BJ (cell line): ENCODE results near the gene MRPS9. TPM values are rescaled to one million over a fixed set of nuclear protein-coding genes. Genes with fewer than 3 reads are reported as not detected.

Source experiments
- CTCF ChIA-PET: fragments of 350-600 bp; formaldehyde crosslinking; extraction: SDS; loops from one replicate; lab custom pipeline; 2021; ENCODE audit warnings: antibody characterized with exemption, inconsistent platforms; lab: Yijun Ruan, JAX
- POLR2A ChIA-PET: fragments of 300-600 bp; sonication (Branson Sonifier 250); formaldehyde crosslinking; extraction: SDS; loops from one replicate; lab custom pipeline; 2021; ENCODE audit warnings: antibody characterized with exemption; lab: Charles Lee
- DNase-seq: peaks from one replicate; pipeline ENCODE4 v3.0.0-alpha.2; 2011; ENCODE audit warnings: low read depth
- H3K27me3 ChIP-seq: 2 replicates; pipeline ENCODE4 v1.6.0; 2011; ENCODE audit warnings: low read length; ENCODE audit not compliant: control insufficient read depth, insufficient read depth
- H3K36me3 ChIP-seq: 2 replicates; pipeline ENCODE4 v1.5.1; 2011; ENCODE audit warnings: low read length; ENCODE audit not compliant: control insufficient read depth, insufficient read depth
- H3K4me3 ChIP-seq: 2 replicates; pipeline ENCODE4 v1.5.1; 2011; ENCODE audit warnings: low read depth, mild to moderate bottlenecking, control low read depth, low read length
- CTCF ChIP-seq: IDR thresholded peaks from 2 replicates; pipeline ENCODE4 v1.5.1; 2011; ENCODE audit warnings: low read depth, mild to moderate bottlenecking, control low read depth, inconsistent platforms, low read length, moderate library complexity; ENCODE audit not compliant: insufficient read depth
- polyA minus RNA-seq: library from RNA; depleted of rRNA, polyadenylated mRNA; stranded (reverse); fragments of >200 nt; gene quantifications from 2 replicates; pipeline ENCODE4 v1.2.3, GENCODE V29; 2011; rRNA and poly(A)+ RNA removed
- polyA plus RNA-seq: library from polyadenylated mRNA; depleted of rRNA; stranded (reverse); fragments of >200 nt; gene quantifications from 2 replicates; pipeline ENCODE4 v1.2.3, GENCODE V29; 2011; rRNA removed

MRPS9 gene
- polyA plus RNA-seq (19.3 and 21.7 TPM in 2 replicates), polyA minus RNA-seq (5.8 and 15.5 TPM in 2 replicates)

DNA sequence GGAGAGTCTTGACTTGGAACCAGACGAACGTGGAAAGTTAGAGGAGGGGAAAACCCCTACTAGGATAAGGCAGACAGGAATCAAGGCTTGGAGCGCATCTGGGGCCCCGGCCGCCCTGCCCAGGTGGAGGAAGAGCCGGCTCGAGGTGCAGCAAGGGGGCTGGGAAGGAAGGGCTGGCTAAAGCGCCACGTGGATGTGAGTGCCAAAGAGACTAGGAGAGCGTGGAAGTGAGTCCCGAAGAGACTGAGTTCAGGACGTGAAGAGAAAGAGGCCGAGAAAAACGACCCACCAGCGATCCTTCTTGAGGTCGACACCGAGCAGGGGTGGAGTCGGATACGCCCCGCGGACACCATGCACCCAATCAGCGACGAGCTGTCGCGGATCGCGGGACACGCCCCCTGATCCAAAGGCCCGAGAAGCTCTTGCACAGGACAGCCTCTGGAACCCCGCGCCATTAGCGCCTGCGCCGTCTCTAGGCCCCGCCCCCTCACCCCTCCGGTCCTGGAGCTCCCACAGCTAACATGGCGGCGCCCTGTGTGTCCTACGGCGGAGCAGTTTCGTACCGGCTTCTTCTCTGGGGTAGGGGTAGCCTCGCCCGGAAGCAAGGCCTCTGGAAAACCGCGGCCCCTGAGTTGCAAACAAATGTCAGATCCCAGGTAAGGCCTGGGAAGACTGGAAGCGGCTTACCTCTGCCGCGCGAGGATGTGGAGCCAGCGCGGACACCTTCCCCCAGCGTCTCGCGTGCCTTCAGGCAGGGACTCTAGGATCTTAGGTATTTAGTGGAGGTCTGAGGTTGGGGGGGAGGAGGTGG, at the start of gene MRPS9:
Gene MRPS9, plus strand, starts transcription at position 498 of the 811 bp plus-strand sequence. Its CDS starts 24 bp downstream, at position 522.
- no peaks in the 10 kb centered on the region for H3K27me3 ChIP-seq
- DNase-seq: peak; percentile 91
- ChIA-PET POLR2A (no interaction called here), CTCF (no interaction called here)
- no peak for TF ChIP-seq CTCF
- no peaks in the 10 kb centered on the region for H3K36me3 ChIP-seq
- peak within 1 kb of the TSS; percentile 74 for H3K4me3 ChIP-seq

DNA sequence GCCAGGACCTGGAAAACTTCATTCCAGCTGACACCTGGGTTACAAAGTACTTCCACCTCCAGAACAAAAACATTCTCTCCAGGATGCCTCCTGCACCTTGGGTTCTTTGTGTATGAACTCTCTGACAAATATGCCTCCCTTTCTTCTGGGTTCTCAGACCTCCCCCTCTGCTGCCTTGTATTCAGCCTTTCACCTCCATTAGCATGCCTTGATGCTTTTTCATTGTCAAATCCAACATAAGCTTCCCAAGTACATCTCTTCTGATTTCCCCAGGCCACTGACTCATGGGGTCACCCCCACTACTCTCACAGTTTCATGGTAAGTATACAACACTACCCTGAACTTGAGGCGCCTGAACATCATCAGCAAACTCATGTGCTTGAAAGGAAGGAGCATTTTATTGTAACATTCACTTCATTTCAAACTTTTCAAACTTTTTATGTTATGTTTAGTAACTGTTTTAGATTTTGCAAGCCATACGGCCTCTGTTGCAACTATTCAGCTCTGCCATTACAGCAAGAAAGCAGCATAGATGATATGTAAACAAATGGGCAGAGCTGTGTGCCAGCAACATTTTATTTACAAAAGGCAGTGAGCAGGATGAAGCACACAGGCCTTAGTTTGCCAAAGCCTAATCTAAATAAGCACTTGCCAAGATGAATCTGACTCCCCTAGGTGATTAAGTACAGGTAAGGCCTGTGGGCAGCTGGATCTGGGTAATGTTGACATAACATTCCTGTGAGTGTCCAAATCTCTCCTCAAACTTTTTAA, 32.5 kb upstream of the MRPS9 start:
- no peaks in the 10 kb centered on the region for H3K36me3 ChIP-seq
- DNase-seq: no peak
- POLR2A ChIA-PET: no interaction called here

DNA sequence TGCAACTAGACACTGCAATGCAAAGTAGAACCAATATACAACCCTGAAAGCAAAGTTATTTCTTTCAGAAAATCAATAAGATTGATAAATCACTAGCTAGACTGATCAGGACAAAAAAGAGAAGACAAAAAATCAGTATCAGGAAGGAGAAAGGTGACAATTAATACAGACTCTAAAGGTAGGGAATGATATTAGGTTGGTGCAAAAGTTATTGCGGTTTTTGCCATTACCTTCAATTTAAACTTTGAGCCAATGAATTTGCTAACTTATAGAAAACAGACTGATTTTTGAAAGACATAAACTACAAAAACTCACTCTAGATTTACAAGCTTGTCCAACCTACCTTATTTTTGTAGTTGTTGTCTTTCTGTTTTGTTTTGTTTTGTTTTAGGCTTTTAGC, 30.5 kb upstream of the MRPS9 start:
- DNase-seq: no peak
- no peak for TF ChIP-seq CTCF
- Histone ChIP-seq H3K36me3 (no peaks in the 10 kb centered on the region), H3K4me3 (no peak overlapping the region), H3K27me3 (no peaks in the 10 kb centered on the region)
- CTCF ChIA-PET: no interaction called here
- POLR2A ChIA-PET: no interaction called here

More for the DNA sequence above, 32.5 kb upstream of the MRPS9 start:
- TF ChIP-seq CTCF: no peak
- CTCF ChIA-PET: no interaction called here
- Histone ChIP-seq H3K4me3 (no peak overlapping the region), H3K27me3 (no peaks in the 10 kb centered on the region)

GRCh38 chr2:105032476-105032875, 5.4 kb upstream of the MRPS9 start:
- CTCF ChIA-PET: no interaction called here

More at GRCh38 chr2:105032476-105032875, 5.4 kb upstream of the MRPS9 start:
- POLR2A ChIA-PET: no interaction called here
- Histone ChIP-seq H3K36me3 (no peaks in the 10 kb centered on the region), H3K4me3 (no peak overlapping the region), H3K27me3 (no peaks in the 10 kb centered on the region)
- TF ChIP-seq CTCF: no peak
- DNase-seq: no peak
